HPDE6-E6E7 (cell line): ENCODE results near the gene BATF.

Experiments
- DNase-seq: peaks from one replicate; pipeline ENCODE4 v3.0.0; 2011; ENCODE audit warnings: missing footprints; ENCODE audit errors: extremely low spot score

The BATF gene

DNA sequence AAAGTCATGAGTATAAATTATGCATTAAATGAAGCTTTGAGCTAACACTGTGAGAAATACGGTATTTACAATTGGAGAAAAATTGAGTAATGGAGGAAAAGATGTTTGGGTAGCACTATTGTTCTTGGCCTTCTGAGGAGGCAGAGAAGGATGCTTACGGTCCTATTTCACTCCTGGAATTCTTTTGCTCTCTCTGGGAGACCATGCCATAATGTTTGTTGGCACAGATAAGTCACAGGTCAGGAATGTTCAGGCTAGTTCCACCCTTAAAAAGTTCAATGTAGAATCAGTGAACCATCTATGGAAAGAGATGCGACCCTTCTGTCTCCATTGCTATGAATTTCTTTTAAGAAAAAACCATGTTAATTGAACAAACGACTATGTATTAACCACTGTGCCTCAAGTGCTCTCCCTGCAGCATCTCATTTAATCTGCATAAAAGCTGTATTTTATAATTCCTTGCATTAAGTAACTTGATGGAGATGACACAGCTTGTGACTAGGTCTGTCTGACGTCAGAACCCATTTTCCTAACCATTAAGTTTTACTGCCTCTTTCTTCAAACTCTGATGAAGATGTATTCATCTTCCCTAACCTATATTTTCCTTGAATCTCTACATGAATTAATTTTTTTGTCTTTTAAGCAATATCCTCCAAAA, 9.5 kb downstream of the BATF start:
- DNase-seq = no peak

DNA sequence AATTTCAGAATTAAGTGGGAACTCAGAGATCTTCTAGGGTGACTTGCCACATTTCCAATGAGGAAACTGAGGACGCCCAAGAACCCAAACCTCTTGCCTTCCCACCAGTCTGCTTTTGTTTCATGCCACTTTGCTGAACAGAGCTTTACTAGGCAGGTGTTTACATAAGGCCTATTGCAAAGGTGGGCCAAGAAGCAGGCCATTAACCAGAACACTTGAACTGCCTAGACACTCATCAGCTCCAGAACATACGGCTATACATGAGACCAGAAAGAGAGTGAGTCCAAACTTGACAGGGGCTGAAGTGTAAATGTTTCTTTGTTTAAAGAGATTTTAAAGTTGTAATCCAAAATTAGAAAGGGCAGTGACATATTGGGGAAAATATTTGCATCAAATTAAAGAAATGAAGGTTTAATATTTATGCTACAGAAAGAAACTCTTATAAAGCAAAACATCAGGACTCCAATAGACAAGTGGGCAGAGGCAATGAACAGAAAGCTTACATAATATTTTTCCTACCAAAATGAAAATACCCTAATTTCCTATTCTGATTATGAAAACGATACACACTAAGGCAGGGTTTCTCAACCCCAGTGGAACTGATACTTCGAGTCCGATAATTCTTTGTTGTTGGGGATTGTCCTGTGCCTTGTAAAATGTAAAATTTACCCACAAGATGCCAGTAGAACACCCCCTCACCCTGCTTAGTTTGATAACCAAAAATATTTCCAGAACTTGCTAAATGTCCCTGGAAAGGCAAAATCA, 11.7 kb downstream of the BATF start:
- DNase-seq = no peak

DNA sequence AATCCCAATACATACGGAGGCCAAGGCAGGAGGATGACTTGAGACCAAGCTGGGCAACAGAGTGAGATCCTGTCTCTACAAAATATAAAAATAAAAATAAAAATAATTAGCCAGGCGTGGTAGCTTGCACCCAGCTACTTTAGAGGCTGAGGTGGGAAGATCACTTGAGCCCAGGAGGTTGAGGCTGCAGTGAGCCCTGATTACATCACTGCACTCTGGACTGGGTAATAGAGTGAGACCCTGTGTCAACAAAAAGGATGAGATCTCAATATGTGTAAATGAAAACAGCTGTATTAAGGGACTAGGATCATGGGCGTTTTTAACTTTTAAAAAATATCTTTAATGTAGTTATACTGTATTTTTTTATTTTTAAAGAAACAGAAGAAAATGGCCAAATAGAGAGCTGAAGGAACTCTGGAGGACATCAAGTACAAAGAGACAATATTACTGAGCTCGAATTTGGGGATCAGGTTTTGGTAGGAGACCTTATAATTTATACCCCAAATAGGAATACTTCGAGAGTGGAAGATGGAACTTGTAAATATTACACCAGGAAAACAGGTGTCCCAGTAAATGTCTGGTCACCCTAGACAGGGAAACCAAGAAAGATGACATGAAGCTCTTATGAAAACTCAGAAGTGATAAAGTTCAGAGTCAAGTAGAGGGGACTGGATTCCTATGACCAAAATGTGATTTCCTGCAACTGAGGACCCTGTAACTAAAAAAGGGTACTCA, 13.1 kb downstream of the BATF start:
- no peak for DNase-seq

DNA sequence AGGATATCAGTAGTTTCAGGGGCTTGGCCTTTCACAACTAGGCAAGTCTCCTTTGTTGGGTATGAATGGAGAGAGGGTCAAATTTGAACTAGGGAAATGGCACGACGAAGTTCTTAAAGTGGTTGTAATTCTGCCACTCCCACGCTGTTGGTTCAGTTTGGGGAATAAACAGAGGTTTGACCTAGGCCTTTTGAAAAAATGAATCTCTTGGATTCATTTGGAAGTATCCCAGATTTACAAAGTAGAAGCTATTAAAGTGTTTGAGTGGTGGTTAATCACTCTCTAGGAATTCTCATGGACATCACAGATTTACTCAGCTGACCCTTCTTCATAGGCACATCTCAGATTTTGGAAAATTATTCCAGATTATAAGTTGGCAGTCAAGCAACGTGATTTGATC, 14.8 kb downstream of the BATF start:
- no peak for DNase-seq

DNA sequence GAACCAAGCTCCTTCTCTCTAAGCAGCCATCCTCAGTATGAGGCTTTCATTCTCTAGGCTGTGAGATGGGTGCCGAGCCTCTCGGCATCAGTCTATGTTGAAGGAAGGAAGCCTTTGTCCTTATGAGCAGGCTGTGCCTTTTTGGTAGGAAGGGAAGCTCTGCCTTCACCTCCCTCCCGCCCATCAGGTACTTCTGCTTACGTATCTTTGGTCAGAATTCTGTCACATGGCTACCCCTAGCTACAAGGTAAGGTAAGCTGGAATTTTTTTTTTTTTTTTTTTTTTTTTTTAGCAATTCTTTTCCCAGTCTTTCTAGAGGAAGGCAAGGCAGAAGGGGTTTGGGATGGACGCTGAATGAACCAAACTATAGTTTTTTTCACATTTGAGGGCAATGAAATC, 16.9 kb downstream of the BATF start:
- no peak for DNase-seq

DNA sequence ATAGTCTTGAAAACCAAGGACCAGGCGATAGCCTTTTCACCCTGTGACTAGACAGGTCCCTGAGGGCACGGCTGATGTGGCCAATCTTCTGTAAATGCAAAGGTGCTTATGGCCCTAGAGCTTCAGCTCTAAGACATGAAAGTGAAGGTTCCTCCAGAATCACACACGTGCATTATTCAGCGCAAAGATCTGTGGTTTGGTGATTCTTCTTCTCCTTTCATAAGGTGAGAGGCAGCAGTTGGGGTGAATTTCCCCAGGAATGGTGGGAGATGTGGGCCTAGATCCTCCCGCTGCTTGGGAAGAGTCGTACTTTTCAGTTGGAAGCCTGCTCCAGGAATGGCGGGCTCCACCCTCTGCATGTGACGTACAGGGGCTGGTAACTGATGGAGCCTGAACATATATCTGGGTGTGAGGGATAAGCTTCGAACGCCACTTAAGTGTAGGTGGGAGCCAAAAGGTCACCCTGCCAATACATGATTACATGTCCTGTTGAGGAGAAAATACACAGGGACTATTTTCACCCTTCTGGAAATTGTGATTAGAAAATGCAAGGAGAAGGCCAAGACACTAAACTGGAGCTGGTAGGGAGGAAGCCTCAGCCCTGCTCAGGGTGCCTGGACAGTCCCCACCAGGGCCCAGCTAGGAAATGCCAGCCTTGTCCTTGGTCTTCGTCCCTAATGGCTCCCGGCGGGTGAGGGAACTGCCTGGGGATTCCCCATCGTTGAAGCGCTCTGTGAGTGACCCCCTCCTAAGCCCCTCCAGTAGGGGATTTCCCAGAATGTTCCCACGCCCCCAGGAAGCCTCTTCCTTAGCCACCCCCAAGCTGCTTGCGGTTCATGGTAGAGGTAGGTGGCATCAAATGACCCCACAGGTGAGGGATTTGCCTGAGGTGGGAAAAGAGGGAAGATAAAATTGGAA, 17.6 kb downstream of the BATF start:
- DNase-seq = no peak

DNA sequence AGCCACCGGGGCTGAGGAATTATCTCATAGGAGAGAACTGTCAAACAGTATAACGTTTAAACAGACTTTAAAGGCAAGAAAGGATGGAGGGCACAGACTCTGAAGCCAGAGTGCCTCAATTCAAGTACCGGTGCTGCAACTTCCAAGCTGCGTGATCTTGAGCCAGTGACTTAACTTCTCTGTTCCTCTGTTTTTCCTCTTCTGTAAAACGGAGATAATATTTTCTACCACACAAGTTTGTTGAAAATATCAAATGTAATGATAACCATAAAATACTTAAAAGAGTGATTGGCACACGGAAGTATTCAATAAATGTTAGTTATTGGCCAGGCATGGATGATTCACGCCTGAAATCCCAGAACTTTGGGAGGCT, 18.2 kb downstream of the BATF start:
- DNase-seq = no peak

DNA sequence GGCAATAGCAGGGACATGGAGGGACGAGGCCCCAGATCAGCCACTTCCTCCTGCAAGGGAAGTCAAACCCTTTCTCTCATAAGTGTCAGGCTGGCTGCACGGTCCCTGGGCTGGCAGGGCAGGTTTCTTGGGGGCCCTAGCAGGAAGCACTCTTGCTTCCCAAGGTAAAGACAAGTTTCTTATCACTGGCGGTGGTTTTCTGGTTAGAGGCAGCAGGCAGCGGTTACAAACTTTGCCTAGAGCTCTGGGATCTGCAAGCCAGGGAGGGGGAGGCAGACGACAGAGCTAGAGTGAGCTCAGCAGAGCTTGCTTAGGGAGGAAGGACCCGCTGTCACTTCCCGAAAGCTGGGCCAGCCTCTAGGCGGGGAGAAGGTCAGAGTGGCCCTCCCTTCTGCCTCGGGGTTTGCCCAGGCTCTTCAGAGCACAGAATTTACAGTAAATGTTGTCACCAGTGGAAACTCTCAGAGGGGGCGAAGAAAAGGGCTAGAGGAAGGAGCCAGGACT, 20.4 kb downstream of the BATF start:
- no peak for DNase-seq

DNA sequence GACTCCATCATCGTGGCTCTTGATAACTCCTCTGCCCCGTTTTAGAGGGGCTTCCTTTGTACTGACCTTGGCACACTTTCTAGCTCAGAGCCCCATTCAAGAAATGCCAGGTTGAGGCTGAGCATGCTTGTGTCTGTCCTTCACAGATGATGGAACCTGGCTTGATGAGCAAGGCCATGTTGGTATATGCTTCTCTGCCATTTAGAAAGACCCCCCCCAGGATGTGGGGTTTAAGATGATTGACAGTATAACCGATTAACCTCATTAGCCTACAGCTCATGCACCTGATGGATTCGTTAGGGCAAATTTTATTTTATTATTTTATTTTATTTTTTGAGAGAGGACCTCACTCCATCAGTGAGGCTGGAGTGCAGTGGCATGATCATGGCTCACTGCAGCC, 21.0 kb downstream of the BATF start:
- DNase-seq = no peak

DNA sequence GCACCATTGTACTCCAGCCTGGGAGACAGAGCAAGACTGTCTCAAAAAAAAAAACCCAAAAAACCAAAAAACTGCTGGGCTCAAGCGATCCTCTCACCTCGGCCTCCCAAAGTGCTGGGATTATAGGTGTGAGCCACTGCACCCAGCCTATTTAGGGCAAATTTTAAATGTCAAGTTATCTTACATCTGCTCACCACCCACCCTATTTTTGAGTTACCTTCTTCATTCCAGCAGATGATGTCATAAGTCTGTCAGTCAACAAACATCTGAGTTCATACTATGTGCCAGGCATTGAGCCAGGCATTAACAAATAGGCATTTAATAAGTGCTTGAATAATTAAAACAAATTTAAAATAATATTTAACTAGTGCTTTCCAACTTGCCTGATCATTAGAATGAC, 21.5 kb downstream of the BATF start:
- no peak for DNase-seq

DNA sequence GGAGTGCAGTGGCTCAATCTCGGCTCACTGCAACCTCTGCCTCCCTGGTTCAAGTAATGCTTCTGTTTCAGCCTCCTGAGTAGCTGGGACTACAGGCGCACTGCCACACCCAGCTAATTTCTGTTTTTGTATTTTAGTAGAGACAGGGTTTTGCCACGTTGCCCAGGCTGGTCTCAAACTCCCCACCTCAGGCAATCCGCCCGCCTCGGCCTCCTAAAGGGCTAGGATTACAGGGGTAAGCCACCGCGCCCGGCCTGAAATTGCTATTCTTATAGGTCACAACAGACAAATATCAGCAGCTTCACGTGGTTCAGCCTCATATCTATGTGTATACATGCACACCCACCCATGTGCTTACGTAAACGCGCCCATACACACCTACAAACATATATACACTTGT, 23.6 kb downstream of the BATF start:
- no peak for DNase-seq

DNA sequence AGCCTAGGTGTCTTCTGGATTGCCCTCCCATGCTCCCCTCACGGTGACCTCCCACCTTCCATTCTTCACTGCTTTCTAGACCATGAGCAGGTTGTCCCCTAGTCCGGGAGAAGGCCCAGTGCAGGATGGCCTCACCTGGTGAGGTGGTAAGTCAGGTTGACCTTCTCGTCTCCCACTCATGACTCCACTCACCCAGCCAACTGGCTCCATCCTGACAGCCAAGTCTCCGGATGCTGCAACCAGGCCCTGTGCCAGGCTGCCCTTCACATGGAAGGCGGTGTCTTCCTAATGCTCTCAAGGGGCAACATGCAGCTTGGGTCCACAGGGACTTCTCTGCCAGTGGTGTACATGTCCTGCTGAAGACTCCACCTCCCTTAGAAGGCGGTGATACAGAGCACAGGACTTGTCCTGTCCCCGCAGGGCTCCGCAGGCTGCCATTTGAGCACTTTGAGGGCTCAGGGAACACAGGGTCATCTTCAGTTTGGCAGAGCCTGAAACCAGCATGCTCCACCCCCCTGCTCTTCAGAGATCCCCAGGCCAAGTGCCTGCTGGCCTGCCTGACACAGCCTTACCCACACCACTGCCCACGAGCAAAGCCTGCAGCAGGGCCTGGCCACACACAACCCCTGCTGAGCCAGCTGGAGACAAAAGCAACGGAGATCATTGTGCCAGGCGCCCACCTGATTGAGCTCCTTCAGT, 25.4 kb downstream of the BATF start:
- no peak for DNase-seq

DNA sequence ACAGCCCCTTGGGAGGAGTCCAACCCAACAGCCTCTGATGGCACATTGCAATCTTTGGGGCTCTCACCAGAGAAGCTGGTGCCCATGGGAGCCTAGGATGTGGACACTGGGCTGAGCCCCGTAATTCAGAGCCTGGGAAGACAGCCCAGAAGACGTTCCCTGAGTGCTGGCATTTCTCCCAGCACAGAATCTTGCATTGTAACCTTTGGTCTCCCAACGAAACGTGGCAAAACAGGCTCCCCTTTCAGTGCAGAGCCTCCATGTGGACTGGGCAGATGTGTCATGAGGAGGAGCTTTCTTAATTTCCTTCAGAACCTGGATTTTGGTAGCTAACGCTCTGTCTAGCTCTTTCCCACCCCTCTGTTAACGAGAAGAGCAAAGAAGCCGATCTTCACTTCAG, 26.3 kb downstream of the BATF start:
- DNase-seq = no peak

DNA sequence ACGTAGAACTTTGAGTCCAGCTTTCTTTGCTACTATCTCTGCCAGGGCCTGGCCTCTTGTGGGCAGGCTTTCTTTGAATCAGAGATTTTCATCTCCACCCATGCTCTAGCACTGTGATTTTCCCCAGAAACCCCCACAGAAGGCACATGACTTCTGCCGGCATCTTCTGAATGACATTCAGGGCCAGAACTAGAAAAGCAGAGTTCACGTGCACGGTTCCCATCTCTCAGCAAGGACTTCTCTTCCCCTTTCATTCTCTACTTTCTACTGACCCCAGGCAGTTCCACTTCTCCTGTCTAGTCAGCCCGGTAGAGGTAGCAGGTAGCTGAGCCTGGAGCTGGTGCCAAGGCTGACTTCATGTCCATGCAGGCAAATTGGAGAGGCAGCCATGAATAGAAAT, 26.9 kb downstream of the BATF start:
- no peak for DNase-seq

DNA sequence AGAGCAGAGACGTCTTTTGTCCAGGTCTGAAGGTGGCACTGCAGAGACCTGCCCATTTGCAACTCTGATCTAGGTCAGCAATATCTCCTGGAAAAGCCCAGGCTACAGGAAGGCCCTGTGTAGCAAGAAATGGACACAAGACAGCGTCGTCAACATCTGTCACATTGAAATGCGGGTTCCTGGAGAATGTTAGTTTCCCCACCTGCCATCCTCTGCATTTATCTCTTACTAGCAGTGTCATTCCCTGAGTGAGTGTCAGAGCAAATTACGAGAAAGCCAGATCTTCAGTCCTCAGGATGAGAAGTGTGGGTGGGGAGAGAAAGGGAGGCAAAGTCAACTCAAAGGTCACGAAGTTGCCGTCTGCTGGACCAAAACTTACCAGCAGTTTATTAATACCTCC, 28.8 kb downstream of the BATF start:
- no peak for DNase-seq

DNA sequence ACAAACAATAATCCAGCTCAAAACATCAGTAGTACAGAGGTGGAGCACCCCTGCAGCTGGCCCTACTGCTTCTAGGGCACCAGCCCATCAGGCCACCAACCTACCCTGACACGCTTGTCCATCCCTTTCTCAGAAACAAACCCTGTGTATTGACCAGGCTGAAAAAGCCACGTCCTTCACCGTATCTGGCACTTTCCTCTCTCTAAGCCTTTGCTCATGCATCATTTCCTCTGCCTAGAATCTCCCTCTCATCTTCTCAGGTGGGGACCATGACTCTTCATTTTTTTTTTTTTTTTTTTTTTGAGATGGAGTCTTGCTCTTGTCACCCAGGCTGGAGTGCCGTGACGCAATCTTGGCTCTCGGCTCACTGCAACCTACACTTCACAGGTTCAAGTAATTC, 30.9 kb downstream of the BATF start:
- DNase-seq = no peak

DNA sequence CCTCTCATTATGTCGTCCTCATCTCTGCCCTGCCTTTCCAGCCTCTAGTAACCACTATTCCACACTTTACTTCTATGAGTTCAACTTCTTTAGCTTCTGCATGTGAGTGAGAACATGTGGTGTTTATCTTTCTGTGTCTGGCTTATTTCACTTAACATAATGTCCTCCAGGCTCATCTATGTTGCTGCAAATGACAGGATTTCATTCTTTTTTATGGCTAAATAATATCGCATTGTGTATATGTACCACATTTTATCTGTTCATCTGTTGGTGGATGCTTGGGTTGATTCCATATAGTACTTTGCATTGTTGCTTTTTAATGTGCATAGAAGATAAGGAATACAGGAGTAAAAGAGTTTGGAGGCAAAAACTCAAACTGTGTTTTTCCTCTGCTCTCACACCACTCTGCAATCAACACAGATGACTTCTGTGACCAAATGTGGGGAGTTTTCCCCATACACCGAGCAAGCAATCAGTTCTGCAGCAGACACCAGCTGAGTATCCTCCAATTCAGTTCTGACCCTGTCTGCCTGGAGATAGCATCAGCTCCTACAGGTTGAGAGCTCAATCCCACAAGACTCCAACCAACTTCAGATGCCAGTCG, 31.6 kb downstream of the BATF start:
- DNase-seq = no peak

DNA sequence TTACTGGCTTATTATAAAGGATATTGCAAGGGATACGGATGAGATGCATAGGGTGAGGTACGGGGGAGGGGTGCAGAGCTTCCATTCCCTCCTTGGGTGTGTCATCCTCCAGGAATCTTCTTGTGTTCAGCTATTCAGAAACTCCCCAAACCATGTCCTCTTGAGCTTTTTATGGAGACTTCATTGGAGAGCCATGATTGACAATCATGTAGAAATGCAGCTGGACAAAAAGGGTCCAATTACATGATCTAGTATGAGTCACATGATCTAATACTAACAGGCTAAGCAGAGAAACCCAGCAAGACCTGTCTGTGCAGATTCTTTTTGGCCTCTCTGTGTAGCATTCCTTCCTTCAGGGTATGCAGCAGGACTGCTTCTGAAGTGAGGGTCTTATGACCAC, 32.2 kb downstream of the BATF start:
- DNase-seq = peak; percentile 73

DNA sequence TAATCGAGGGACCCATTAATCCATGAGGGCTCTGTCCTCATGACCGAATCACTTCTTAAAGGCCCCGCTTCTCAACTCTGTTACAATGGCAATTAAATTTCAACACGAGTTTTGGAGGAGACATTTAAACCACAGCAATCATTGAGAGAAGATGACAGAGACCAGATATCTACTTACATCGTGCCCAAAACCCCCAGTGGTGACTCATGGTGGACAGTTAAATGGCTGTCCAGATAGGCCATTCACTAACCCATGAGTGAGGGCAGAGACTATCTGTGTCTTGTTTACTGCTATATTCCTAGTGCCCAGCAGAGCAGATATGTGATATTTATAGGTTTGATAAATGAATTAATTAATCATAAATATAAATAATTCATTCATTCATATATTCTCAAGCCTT, 36.2 kb downstream of the BATF start:
- no peak for DNase-seq

DNA sequence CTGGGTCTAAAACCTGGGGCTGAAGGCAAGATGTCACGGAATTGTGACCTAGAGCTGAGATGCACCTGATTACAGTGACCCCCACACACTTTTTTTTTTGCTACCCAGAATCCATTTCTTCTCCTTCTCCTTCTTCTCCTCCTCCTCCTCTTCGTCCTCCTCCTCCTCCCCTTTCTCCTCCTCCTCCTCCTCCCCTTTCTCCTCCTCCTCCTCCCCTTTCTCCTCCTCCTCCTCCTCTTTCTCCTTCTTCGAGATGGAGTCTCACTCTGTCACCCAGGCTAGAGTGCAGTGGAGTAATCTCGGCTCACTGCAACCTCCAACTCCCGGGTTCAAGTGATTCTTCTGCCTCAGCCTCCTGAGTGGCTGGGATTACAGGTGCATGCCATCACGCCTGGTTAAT, 36.8 kb downstream of the BATF start:
- DNase-seq = no peak
